ENCODE data around the gene BOK. TPM values are rescaled to one million over a fixed set of nuclear protein-coding genes. Genes with fewer than 3 reads are reported as not detected.

BOK gene
- total and polyA plus RNA-seq, 10 of the 15 experiments (the other 5 are each of a cell fraction or from before 2014, with no cell fraction given): 0.04 to 0.15 (median 0.12) TPM; not detected in 7

DNA sequence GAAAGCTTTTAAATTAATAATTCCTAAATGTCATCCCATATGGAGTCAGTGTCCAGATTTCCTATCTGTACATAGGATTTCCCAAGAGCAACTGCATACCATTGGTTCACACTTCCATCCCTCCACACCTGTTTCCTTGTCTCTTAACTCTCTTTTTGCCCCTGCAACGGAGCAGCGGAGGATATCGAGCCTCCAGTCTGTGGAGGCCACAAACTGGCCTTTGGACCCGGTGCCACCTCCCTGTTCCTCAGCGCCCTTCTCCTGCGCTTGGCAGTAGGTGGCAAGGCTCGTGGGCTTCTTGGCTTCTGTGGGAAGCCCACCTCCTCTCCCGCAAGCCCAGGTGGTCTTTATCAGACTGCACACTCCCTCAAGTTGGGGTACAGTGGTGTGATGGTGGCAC lies 26.4 kb upstream of the BOK start:
- RAD21 ChIA-PET (ENCODE audit: unreplicated experiment): no interaction called here
- in situ Hi-C loops (cut with MboI): no loop called here
- DNase-seq (ENCODE audit: low read depth, low spot score) (no peak), FAIRE-seq (no peak), ATAC-seq (no peak)
- Histone ChIP-seq H3K9ac (ENCODE audit: control insufficient read depth, insufficient read depth, low read length) (no peak overlapping the region), H3K4me3 (no peak overlapping the region), H3K4me2 (ENCODE audit: control insufficient read depth, insufficient read depth) (no peak overlapping the region), H3K27me3 (replicated peaks in 1 of 2; ENCODE audit: control insufficient read depth in 2 of 2, insufficient read depth in 2 of 2, low read length in 1 of 2) (peaks cover 0 to 1% of the 10 kb centered on the region in 2 experiments; a peak in 1 of 4 replicates), H3K79me2 (ENCODE audit: control insufficient read depth, insufficient read depth, low read length) (no peaks in the 10 kb centered on the region), H2AFZ (ENCODE audit: control insufficient read depth, low read depth, low read length) (no peak overlapping the region), H4K20me1 (ENCODE audit: control insufficient read depth, insufficient read depth) (no peaks in the 10 kb centered on the region), H3K27ac (ENCODE audit: control insufficient read depth, insufficient read depth) (no peak overlapping the region), H3K9me3 (replicated peaks; ENCODE audit: control insufficient read depth, insufficient read depth, low read length) (no peaks in the 10 kb centered on the region), H3K36me3 (ENCODE audit: control insufficient read depth in 2 of 2, insufficient read depth in 2 of 2, low read length in 1 of 2) (no peaks in the 10 kb centered on the region), H3K4me1 (ENCODE audit: control insufficient read depth, insufficient read depth, low read length) (no peaks in the 10 kb centered on the region; the same call in 1 of the 2 replicates)
- TF ChIP-seq, protein P1, sequence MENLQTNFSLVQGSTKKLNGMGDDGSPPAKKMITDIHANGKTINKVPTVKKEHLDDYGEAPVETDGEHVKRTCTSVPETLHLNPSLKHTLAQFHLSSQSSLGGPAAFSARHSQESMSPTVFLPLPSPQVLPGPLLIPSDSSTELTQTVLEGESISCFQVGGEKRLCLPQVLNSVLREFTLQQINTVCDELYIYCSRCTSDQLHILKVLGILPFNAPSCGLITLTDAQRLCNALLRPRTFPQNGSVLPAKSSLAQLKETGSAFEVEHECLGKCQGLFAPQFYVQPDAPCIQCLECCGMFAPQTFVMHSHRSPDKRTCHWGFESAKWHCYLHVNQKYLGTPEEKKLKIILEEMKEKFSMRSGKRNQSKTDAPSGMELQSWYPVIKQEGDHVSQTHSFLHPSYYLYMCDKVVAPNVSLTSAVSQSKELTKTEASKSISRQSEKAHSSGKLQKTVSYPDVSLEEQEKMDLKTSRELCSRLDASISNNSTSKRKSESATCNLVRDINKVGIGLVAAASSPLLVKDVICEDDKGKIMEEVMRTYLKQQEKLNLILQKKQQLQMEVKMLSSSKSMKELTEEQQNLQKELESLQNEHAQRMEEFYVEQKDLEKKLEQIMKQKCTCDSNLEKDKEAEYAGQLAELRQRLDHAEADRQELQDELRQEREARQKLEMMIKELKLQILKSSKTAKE (IDR thresholded peaks at IDR 0.05; ENCODE audit: low read depth, poor library complexity, severe bottlenecking): no peak
- no peak for TF ChIP-seq NFYB (IDR thresholded peaks at IDR 0.05; ENCODE audit: insufficient read depth, low read depth, low read length)
- TF ChIP-seq, protein P2, sequence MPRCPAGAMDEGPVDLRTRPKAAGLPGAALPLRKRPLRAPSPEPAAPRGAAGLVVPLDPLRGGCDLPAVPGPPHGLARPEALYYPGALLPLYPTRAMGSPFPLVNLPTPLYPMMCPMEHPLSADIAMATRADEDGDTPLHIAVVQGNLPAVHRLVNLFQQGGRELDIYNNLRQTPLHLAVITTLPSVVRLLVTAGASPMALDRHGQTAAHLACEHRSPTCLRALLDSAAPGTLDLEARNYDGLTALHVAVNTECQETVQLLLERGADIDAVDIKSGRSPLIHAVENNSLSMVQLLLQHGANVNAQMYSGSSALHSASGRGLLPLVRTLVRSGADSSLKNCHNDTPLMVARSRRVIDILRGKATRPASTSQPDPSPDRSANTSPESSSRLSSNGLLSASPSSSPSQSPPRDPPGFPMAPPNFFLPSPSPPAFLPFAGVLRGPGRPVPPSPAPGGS (IDR thresholded peaks at IDR 0.05; ENCODE audit: borderline replicate concordance, insufficient read depth, low read depth, low read length, poor library complexity, severe bottlenecking): no peak
- POLR2A ChIA-PET: no interaction called here
- CTCF ChIA-PET: no interaction called here
- SMC1A ChIA-PET (ENCODE audit: uncharacterized antibody, unreplicated experiment): interaction anchor here (1.1 kb wide), 1 partner anchor 8 kb away, joined by 3 read pairs; no protein-coding TSS in a partner anchor
- WGBS (ENCODE audit: insufficient coverage, insufficient replicate concordance, low lambda C conversion rate, missing lambda C conversion rate): 43% methylated on average over 8 of the region's 8 CpGs
- intact Hi-C loops (cut with micrococcal nuclease; ENCODE audit: unreplicated experiment): no loop called here
- no TSS peak for BruUV-seq (replicated peaks)

Data from GM12878 (cell line).